Fibroblast of villous mesenchyme (primary cell): Measurements from ENCODE around the gene IL1RAPL2. TPM values are rescaled to one million over a fixed set of nuclear protein-coding genes. Genes with fewer than 3 reads are reported as not detected.
"Not testable (repeated sequence)": the region's sequence is repeated elsewhere in the genome, so short reads cannot be mapped to it uniquely, and the experiment has no call there.

Experiments
- DNase-seq: peaks from one replicate; pipeline ENCODE4 v3.0.0-alpha.2; 2010; ENCODE audit warnings: low read depth
- H3K4me3 ChIP-seq: 2 replicates; pipeline ENCODE4 v1.5.1; 2011; ENCODE audit warnings: low read depth, mild to moderate bottlenecking, low read length
- CTCF ChIP-seq: IDR thresholded peaks from 2 replicates; pipeline ENCODE4 v1.5.1; 2012; ENCODE audit warnings: low read depth, mild to moderate bottlenecking, low read length; ENCODE audit not compliant: insufficient read depth
- total RNA-seq: library from RNA; depleted of rRNA; stranded (reverse); fragments of >200 nt; gene quantifications from 2 replicates; pipeline ENCODE4 v1.2.3, GENCODE V29; 2012

Gene IL1RAPL2
- total RNA-seq, 1 donor, result 0.43 TPM

- no peak for TF ChIP-seq CTCF
- H3K4me3 ChIP-seq, result no peak overlapping the region
- DNase-seq, result no peak
Observed at GRCh38 chrX:105098201-105098600, 532.2 kb downstream of the IL1RAPL2 start.

GRCh38 chrX:105098812-105099211 is 532.8 kb downstream of the IL1RAPL2 start:
- TF ChIP-seq CTCF, result no peak
- H3K4me3 ChIP-seq, result no peak overlapping the region

GRCh38 chrX:105101378-105101777 is 535.4 kb downstream of the IL1RAPL2 start:
- no peak for DNase-seq
- no peak for TF ChIP-seq CTCF
- H3K4me3 ChIP-seq, result no peak overlapping the region

More at GRCh38 chrX:105098812-105099211, 532.8 kb downstream of the IL1RAPL2 start:
- DNase-seq, result no peak

- no peak for DNase-seq
- no peak overlapping the region for H3K4me3 ChIP-seq
- TF ChIP-seq CTCF, result no peak
Observed at GRCh38 chrX:105109936-105110335, 543.9 kb downstream of the IL1RAPL2 start.

- no peak for DNase-seq
- no peak overlapping the region for H3K4me3 ChIP-seq
- no peak for TF ChIP-seq CTCF
Observed at GRCh38 chrX:105114554-105115130, 548.6 kb downstream of the IL1RAPL2 start.

- not testable (repeated sequence) for DNase-seq, H3K4me3 ChIP-seq
Observed at GRCh38 chrX:105115596-105116320, 549.8 kb downstream of the IL1RAPL2 start.

GRCh38 chrX:105116486-105116885 is 550.5 kb downstream of the IL1RAPL2 start:
- no peak for DNase-seq
- H3K4me3 ChIP-seq, result no peak overlapping the region
- no peak for TF ChIP-seq CTCF
